Jurkat, Clone E6-1 (cell line): ENCODE measurements around the gene DNM1L.

Source experiments
- DNase-seq: peaks from one replicate; pipeline ENCODE4 v3.0.0-alpha.2; 2011; ENCODE audit warnings: low read depth, low spot score
- H3K4me3 ChIP-seq: 2 replicates; pipeline ENCODE4 v1.5.1; 2011; ENCODE audit warnings: mild to moderate bottlenecking, low read length, control low read depth, moderate library complexity

DNM1L gene

GRCh38 chr12:32743264-32743663 lies 64.2 kb downstream of the DNM1L start:
- DNase-seq: no peak
- no peak overlapping the region for H3K4me3 ChIP-seq

DNA sequence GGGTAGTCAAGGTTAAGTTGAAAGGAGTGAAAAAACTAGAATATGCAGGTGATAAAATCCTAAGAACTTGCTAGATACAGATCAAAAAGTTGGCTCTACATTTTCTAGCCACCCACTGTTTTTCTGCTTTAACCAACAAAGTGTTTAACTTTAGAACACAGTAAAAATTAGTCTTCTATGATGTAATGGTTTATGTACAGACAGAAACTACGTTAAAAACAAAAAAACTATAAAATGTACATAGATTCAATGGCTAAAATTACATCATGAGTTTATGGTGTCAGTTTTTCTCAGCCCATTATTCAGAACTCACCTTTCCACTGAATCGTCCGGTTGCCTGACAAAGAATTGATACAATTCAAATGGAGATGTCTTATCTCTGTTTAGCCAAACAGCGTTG lies 74.5 kb downstream of the DNM1L start:
- no peak overlapping the region for H3K4me3 ChIP-seq
- no peak for DNase-seq

DNA sequence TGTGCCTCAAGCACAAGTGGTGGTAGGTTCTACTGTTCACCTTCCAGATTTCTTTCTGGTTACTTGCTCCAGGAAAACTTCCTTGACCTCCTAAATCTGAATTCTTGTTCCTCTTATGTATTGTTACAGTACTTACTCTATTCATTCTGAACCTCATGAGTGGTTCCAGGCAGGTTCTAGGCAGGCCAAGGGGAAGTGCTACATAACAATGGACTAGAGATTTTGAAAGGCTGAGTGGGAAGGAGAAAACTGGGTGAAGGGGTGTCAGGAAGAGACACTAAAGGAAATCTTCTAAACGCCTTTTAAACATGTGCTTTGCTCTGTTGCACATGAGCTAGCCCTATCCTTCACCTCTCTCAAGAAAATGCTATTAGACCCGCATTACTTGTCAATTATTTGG lies 75.0 kb downstream of the DNM1L start:
- DNase-seq: no peak
- H3K4me3 ChIP-seq: peak overlapping the region; percentile 96

DNA sequence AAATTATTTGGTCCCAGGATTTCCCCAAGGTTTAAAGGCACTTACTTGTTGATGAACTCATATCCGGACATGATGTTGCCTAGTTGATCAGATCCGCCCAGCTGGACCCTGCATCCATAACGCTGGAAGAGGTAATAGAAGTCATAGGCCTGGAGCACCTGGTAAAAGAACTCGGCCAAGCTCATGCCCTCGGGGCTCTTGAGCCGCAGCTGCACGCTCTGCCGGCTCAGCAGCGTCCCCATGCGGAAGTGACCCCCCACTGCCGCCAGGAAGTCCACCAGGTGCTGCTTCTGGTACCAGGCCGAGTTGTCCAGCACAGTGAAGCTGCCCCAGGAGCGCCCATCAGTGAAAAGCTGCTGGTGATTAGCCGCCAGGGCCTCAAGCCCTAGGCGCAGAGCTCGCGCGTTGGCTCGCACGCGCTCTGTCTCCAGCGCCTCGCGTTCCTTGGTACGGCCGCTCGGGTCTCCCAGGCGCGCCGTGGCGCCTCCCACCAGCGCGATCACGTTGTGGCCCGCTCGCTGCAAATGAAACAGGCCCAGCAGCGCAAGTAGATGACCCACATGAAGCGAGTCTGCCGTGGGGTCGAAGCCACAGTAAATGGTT lies 76.1 kb downstream of the DNM1L start:
- H3K4me3 ChIP-seq: peak overlapping the region; percentile 96
- DNase-seq: peak; percentile 49

DNA sequence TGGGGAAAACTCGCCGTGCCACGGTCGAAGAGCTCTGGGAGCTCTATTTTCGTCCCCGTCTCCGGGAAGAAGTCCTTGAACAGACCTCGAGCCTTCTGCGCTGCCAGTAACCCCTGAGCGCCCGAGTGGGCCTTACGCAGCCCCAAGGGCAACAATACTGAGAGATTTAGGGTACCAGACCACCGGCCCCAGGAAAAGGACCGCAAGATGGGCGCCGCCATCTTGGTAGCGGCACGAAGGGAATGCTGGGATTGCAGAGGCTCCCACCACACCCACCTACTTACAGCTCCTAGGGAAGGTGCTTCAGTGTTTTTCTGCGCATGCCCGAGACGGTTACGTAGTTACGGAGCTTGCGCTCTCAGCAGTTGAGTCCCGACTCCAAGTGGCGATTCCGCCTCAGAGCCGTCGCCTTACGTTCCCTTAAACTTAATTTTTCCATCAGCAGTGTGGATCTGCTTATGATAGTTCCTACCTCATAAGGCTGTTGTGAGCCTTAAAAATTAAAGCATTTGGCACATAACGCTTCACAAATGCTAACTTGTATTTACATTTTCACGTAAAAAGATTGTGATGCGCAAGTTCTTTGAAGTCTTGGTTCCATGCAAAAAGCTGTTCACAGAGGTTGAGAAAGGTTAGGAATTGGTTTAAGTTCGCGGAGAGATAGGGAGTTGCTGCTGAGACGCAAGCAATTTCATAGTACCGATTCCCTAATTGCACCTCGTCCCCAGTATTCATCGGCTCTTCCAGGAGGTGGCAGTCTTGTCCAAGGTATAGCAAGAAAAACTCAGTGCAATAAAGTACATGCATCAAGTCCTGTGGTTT lies 76.8 kb downstream of the DNM1L start, which contains the start of gene YARS2:
Gene YARS2 (minus strand): TSS at position 244 of the 822 bp plus-strand sequence. CDS start 23 bp downstream, at position 221.
- H3K4me3 ChIP-seq: peak within 1 kb of the TSS; percentile 96
- peak; percentile 98 for DNase-seq

- H3K4me3 ChIP-seq: peak overlapping the region; percentile 96
- no peak for DNase-seq
Measured at GRCh38 chr12:32756476-32757066, 77.5 kb downstream of the DNM1L start.

DNA sequence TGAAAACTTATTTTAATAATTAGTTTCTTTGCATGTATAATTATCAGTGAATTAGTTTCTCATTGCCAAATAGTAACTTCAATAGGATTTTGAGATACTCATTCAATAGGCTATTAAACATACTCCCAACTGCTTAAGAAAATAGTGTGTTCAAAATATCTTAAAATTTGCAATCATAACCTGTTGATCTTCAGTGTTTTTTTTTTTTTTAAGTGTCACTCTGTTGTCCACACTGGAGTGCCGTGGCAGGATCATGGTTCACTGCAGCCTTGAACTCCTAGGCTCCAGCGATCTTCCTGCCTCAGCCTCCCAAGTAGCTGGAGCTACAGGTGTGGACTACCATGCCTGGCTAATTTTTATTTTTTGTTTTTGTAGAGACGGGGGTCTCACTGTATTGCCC lies 78.1 kb downstream of the DNM1L start:
- no peak for DNase-seq
- H3K4me3 ChIP-seq: no peak overlapping the region

GRCh38 chr12:32761716-32762115 lies 82.6 kb downstream of the DNM1L start:
- no peak for DNase-seq
- H3K4me3 ChIP-seq: no peak overlapping the region

GRCh38 chr12:32765906-32766305 lies 86.8 kb downstream of the DNM1L start:
- no peak for DNase-seq

DNA sequence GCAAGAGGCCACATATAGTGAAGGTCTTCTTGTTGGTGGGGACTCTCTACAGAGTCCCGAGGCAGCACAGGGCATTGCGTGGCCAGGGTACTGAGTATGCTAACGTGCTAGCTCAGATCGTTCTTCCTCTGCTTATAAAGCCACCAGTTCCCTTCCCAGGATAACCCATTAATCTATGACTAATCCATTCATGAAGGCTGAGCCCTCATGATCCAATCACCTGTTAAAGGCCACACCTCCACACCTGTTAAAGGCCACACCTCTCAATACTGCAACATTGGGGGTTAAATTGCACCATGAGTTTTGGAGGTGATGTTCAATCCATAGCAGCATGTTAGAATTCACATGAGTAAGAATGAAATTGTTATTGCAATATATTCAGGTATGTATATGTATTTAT lies 89.4 kb downstream of the DNM1L start:
- H3K4me3 ChIP-seq: no peak overlapping the region
- no peak for DNase-seq

More at GRCh38 chr12:32765906-32766305, 86.8 kb downstream of the DNM1L start:
- H3K4me3 ChIP-seq: no peak overlapping the region

- DNase-seq: no peak
- no peak overlapping the region for H3K4me3 ChIP-seq
Measured at GRCh38 chr12:32770141-32770540, 91.0 kb downstream of the DNM1L start.

DNA sequence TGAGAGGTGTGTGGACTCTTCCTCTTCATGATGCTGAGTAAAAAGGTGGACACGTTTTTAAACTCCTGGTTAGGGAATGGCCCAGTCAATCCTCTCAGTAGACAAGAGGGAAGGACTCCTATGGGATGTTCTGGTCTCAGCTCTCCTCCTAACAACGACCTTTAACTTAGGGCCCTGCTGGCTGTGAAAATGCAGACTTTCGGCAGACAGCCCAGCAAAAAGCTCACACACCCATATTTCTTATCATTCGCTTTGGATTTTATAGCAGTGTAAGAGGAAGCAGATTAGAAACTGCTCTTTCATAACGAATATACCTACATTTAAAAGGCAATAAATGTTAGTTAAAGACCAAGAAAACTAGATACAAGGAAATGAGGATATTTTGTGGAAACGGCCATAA lies 94.6 kb downstream of the DNM1L start:
- no peak for DNase-seq
- no peak overlapping the region for H3K4me3 ChIP-seq

DNA sequence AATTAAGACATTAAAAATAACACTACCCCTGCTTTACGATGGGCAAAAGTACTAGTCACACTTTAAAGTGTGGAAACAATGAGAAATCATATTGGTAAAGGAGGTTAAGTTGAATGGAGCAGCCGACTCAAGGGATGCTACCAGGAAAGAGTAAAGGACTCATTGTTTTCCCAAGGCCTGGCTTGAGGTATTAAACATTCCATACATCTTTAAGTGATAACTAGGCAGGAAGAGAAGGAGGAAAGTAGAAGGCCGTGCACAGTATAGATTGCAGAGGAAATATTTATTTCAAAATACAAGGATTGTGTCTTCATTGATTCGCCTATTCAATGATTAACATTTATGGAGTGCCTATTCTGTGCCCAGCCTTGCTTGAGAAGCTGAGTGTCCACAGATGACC lies 97.2 kb downstream of the DNM1L start:
- DNase-seq: no peak

GRCh38 chr12:32777159-32777558 lies 98.1 kb downstream of the DNM1L start:
- no peak for DNase-seq
- H3K4me3 ChIP-seq: no peak overlapping the region

More for the DNA sequence above, 97.2 kb downstream of the DNM1L start:
- no peak overlapping the region for H3K4me3 ChIP-seq

DNA sequence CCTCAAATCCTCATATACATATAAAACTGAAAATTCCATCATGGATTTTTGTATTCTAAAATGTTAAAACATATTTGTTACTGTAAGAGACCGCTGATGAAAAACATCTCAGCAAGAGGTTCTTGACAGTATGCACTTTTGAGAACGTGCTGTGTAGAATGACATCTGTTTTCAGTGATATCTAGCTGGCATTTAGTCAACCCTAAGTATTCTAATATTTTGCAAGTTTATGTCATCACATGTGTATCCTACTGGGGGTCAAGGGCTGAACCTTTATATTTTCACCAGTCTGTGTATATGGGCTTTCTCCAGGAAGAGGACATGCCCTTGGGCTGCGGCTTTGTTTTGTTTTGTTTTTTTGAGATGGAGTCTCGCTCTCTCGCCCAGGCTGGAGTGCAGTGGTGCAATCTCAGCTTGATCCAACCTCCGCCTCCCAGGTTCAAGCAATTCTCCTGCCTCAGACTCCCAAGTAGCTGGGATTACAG lies 98.6 kb downstream of the DNM1L start:
- no peak for DNase-seq
- H3K4me3 ChIP-seq: no peak overlapping the region

DNA sequence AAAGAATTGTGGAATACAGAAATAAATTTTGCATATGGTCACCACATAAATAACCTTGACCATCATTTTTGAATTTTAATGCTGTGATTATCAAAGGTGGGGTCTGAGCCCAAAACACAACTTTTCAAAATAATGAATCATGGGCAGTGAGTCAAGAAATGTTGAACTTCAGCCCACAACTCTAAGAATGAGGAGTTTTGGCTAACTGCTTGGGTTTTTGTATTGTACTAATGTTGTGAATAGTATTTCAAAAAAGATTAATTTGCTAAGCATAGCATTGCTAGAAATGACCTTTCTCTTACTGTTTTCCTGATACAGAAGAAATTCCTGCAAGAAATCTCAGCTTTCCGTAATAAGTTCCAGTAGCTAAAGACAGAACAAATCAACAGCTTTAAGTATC lies 101.0 kb downstream of the DNM1L start:
- no peak overlapping the region for H3K4me3 ChIP-seq
- no peak for DNase-seq

DNA sequence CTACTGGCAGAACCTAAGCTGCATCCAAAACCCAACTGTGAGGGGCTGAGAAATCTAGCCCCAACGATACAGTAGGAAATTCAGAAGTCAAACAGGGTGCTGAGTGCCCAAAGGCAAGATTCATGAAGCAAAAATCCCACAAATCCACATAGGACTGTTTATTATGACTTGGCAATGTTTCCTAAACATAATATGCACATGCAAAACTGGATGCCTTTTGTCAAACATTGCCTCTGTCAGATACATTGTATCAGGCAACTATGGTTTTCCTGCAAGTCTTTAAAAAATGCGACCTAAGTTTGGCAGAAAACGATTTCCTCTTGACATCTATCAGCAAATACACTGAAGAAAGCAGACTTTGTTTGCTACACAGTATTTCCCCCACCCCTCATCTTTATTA lies 103.9 kb downstream of the DNM1L start:
- no peak overlapping the region for H3K4me3 ChIP-seq
- no peak for DNase-seq

DNA sequence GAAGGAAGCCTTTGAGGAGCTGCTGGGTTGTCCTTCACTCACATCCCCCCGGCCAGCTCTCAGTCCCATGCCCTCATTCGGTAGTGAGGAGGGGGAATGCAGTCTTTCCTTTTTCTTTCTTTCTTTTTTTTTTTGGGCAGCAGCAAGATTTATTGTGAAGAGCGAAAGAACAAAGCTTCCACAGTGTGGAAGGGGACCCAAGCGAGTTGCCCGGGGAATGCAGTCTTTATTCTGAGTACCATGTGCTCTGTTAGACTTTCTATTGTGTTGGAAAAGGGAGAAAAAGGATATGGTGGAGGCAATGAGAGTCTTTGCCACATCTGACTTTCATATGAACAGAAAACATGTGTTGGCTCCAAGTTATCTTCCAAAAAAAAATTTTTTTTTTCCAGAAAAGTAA lies 106.5 kb downstream of the DNM1L start:
- H3K4me3 ChIP-seq: no peak overlapping the region
- no peak for DNase-seq

DNA sequence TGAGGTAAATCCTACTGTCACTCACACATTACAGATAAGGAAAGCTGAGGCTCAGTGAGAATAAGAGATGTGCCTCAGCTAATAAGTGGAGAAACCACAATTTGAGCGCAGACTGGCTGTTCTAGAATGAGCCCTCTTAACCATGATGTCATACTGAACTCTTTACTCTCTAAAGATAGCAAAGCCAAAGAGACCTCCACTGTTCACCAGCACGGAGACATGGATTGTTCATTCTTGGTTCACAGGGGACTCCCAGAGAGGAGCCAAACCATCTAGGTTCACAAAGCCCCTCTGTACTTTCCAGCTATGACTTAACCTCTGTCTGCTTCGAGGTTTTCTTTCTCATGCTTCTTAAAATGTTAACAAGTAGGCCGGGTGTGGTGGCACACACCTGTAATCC lies 109.3 kb downstream of the DNM1L start:
- H3K4me3 ChIP-seq: no peak overlapping the region
- no peak for DNase-seq

DNA sequence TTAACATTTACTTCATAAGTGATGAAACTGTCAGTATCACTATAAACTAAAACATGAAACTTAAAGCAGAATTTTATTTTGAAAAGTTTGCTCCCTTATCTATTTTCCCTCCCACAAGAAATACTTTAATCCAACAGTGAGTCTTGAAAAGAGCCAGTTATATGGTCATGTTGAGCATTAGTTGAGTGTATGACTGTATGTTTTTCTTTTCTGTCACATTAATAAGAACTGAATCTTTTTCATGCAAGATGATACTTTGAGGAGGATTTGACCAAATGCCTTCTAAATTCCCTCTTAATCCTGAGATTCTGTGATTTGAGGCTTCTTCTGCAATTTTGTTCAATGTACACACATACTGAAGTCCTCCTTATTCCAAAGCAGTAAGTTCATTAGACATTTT lies 110.3 kb downstream of the DNM1L start:
- no peak overlapping the region for H3K4me3 ChIP-seq
- DNase-seq: no peak
